Measurements from ENCODE around the gene CDC42BPB.

GRCh38 chr14:103090481-103091020, 33.2 kb upstream of the CDC42BPB start:
- TF ChIP-seq CTCF (conservative IDR thresholded peaks at IDR 0.05 in 1 of 2, IDR thresholded peaks at IDR 0.05 in 1 of 2; ENCODE audit: extremely low read depth in 1 of 2, insufficient read depth in 1 of 2, low read depth in 1 of 2, low read length in 2 of 2) (no peak), EZH2 (IDR thresholded peaks at IDR 0.05; ENCODE audit: borderline replicate concordance, low read length) (peak; percentile 23)

Data from mammary epithelial cell (primary cell).